HG03469 (cell line): ENCODE data around the gene TTC29.
"Not testable (repeated sequence)": the region's sequence is repeated elsewhere in the genome, so short reads cannot be mapped to it uniquely, and the experiment has no call there.

Source experiments
- ATAC-seq: cut with Tn5 transposase; IDR thresholded peaks from one replicate; pipeline ENCODE4 v1.9.1; 2021; ENCODE audit warnings: mild to moderate bottlenecking, moderate library complexity, moderate number of reproducible peaks; ENCODE audit not compliant: unreplicated experiment

Gene TTC29

GRCh38 chr4:146883070-146883469 lies 62.6 kb downstream of the TTC29 start:
- no peak for ATAC-seq

GRCh38 chr4:146857298-146857697 lies 88.4 kb downstream of the TTC29 start:
- ATAC-seq, result no peak

- no peak for ATAC-seq
These were observed 89.9 kb downstream of the TTC29 start for GRCh38 chr4:146855761-146856160.

DNA sequence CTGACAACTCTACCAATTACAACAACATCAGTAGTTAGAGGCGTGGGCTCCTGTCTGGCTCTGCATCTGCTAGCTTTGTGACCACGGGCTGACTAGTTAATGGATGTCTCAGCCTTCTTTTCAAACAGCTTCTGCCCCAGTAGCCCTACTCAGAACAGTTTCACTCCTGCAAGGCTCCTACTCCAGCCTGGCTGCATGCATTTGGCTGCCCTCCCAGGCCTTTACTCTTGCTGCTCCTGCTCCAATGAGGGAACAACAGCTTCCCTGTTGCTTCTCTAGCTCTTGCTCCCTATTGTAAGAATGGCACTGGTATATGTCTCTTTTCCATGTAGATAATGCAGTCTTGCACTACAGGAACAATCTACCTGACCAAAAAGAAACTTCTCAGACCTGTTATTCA lies 93.3 kb downstream of the TTC29 start:
- no peak for ATAC-seq

GRCh38 chr4:146847345-146847744 lies 98.3 kb downstream of the TTC29 start:
- ATAC-seq, result no peak

DNA sequence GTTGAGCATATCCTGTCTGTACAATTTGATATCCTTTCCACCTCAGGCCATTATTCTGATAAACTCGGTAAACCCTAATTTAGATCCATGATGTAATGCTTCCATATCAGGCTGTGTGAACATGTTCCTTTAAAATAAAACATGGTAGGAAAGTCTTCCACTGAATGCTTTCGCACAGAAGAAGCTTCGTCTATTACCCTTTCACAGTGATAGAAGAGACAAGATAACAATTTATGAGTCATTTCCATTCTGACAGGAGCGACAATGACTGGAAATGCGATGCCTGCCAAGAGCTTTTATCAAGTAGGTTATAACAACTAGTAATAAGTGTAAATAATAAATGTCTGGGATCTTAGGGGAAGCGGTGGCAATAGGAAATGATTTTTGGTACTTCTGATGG lies 98.8 kb downstream of the TTC29 start:
- no peak for ATAC-seq

- ATAC-seq, result no peak
These were observed 100.9 kb downstream of the TTC29 start for GRCh38 chr4:146844761-146845160.

- no peak for ATAC-seq
These were observed 102.8 kb downstream of the TTC29 start for GRCh38 chr4:146842876-146843275.

- ATAC-seq, result no peak
These were observed 104.9 kb downstream of the TTC29 start for GRCh38 chr4:146840731-146841130.

GRCh38 chr4:146835096-146835495 lies 110.6 kb downstream of the TTC29 start:
- no peak for ATAC-seq

GRCh38 chr4:146834263-146835034 lies 111.2 kb downstream of the TTC29 start:
- ATAC-seq, result no peak

- no peak for ATAC-seq
These were observed 112.1 kb downstream of the TTC29 start for GRCh38 chr4:146833530-146833929.

DNA sequence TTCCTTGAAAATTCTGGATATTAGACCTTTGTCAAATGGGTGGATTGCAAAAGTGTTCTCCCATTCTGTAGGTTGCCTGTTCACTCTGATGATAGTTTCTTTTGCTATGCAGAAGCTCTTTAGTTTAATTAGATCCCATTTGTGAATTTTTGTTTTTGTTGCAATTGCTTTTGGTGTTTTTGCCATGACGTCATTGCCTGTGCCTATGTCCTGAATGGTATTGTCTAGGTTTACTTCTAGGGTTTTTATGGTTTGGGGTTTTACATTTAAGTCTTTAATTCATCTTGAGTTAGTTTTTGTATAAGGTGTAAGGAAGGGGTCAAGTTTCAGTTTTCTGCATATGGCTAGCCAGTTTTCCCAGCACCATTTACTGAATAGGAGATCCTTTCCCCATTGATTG lies 122.7 kb downstream of the TTC29 start:
- ATAC-seq, result not testable (repeated sequence)

DNA sequence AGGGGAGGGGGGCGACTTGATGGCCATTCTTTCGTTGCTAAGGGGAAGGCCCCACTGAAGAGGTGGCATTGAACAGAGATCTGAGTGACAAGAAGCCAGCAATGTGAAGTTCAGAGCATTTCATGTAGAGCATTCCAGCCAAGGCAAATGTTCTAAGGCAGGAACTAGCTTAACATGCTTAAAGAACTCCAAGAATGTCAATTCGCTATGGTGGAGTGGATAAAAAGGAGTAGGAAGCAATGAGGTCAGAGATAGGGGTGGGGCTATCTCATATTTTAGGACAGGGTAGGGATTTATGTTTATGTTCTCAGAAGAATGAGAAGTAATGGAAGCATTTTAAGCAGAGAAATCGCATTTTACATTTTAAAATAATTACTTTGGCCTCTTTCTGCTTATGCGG lies 130.9 kb downstream of the TTC29 start:
- no peak for ATAC-seq

GRCh38 chr4:146795711-146796110 lies 150.0 kb downstream of the TTC29 start:
- ATAC-seq, result no peak

GRCh38 chr4:146793727-146794126 lies 151.9 kb downstream of the TTC29 start:
- no peak for ATAC-seq

DNA sequence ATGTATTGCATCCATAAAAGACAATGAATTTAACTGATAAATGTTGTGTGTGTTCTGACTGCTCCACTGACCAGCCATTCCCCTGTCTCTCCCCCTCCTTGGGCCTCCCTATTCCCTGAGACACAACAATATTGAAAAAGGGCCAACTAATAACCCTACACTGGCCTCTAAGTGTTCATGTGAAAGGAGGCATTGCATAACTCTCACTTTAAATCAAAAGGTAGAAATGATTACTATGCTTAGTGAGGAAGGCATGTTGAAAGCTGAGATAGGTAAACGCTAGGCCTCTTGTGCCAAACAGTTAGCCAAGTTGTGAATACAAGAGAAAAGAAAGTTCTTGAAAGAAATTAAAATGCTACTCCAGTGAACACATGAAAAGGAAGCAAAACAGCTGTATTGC lies 154.2 kb downstream of the TTC29 start:
- ATAC-seq, result no peak

DNA sequence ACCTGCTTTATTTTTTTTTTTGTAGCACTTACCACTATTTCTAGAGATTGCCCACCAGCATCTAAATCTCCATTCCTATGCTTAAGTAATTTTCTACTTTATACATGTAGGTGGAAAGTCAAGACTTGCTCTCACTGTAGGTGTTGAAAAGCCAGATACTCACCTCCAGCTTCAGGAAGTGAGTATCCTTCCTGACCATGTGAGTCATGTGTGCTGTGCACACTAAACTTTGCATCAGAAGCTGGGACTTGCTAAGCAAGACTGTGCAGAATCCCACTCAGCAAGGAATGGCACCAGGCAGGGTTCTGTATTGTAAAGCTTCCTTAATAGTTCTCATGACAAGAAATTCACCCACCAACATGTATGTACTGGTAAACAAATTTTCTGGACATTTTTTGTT lies 155.1 kb downstream of the TTC29 start:
- ATAC-seq, result no peak

DNA sequence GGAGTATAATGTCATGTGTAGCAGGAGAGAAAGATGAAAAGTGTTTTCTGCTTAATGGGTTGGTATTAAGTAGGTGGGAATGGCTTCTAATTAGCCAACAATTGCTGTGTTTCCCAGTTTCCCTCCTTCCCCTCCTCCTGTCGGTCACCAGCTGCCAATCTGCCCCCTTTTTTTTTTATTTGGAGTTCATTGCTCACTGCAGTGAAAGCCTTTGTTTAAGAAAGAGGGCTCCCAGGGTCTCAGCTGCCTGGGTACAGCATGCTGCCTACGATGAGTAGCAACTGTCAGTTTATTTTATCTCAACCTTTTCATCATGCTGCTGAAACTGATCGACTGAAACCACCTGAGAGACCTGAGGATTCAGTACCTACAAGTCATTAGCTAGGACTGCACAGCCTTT lies 157.9 kb downstream of the TTC29 start:
- ATAC-seq, result no peak

- no peak for ATAC-seq
These were observed 169.0 kb downstream of the TTC29 start for GRCh38 chr4:146776691-146777090.

DNA sequence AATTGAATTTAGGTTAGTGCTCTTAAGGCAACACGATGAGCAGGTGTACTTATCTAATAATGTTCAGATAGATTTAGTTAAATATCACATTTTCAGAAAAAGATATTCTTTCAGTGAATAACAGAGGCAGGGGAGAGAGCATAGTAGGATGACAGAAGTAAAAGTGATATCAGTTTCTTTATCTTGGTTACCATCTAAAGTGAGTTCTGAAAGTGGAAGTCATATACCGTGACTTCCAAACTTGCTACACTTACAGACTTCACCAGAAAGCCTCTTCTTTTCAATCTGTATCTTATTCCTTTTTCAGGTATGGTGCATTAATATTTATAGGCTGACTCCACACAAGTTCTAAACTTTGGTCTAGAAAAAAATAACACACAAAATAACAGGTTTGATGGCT lies 182.1 kb downstream of the TTC29 start:
- ATAC-seq, result no peak

DNA sequence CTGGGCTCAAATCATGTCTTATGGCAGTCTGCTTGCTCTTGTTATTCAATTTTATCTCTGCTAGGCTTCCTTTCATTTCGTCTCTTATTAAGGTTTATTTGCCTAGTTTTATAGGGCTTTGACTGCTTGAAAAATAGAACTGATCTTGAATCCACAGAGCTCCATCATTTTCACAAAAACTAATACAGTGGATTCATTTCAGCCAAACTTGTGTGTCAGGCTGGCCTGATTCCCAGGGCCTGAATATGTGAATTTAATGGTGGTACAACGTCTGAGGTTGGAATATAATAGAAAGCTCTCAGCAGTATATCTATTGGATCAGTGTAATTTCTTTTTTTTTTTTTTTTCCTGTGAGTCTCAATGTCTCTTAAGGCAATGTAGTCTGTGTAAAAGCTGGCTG lies 183.6 kb downstream of the TTC29 start:
- no peak for ATAC-seq

DNA sequence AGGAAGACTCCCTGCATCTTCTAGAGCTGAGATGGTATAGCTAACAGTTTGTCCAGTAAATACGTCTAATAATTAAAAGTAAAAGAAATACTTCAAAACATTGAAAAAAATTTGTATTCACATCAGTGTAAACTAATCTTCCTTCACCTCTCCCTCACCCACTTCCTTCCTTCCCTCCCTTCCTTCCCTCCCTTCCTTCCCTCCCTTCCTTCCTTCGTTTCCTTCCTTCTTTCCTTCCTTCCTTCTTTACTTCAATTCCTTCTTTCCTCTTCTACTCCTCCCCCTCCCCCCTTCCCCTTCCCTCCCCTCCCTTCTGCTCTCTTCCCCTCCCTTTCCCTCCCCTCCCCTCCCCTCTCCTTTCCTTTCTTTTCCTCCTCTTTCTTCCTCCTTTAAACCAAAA lies 203.2 kb downstream of the TTC29 start:
- ATAC-seq, result no peak
